Mammary epithelial cell (primary cell): ENCODE measurements around the gene BCL11B.

Source experiments
- CTCF ChIP-seq, 2 donors: IDR thresholded peaks in 1 of 2; conservative IDR thresholded peaks in 1 of 2; 2 replicates each; pipeline ENCODE4 v1.5.1; 2011 to 2012; ENCODE audit warnings: inconsistent platforms in 2 of 2, low read length in 2 of 2, mild to moderate bottlenecking in 2 of 2, control low read depth in 1 of 2, low read depth in 1 of 2; ENCODE audit not compliant: insufficient read depth in 1 of 2; ENCODE audit errors: extremely low read depth in 1 of 2
- EZH2 ChIP-seq: IDR thresholded peaks from 2 replicates; pipeline ENCODE4 v1.6.1; 2012; ENCODE audit warnings: low read length, inconsistent platforms, borderline replicate concordance

- TF ChIP-seq CTCF (conservative IDR thresholded peaks at IDR 0.05 in 1 of 2, IDR thresholded peaks at IDR 0.05 in 1 of 2; ENCODE audit: extremely low read depth in 1 of 2, insufficient read depth in 1 of 2, low read depth in 1 of 2, low read length in 2 of 2) (no peak), EZH2 (no peak)
These were observed 123.0 kb downstream of the BCL11B start for GRCh38 chr14:99148861-99149610.
